GM12874 (cell line): Measurements from ENCODE around the gene HAUS7.

Source experiments
- TF ChIP-seq, protein P1 (sequence below): IDR thresholded peaks from 2 replicates; pipeline ENCODE4 v1.5.1; 2011; ENCODE audit warnings: low read depth, mild to moderate bottlenecking, control low read depth, low read length, moderate library complexity; ENCODE audit not compliant: insufficient read depth

Gene HAUS7

DNA sequence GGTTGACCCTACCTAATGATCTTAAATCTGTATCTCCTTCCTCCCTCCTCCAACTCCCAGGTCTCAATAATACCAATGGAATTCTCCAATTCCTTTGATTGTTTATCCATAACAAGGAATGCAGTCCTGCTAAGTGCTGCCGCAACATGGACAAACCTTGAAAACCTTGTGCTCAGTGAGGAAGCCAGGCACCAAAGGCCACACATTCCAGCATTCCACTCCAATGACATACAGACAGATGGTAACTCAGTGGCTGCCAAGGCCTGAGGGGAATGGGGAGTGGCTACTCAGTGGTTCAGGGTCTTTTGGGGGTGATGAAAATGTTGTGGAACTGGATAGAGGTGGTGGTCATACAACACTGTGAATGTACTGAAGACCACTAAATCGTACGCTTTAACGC, 10.4 kb downstream of the HAUS7 start:
- TF ChIP-seq, protein P1, sequence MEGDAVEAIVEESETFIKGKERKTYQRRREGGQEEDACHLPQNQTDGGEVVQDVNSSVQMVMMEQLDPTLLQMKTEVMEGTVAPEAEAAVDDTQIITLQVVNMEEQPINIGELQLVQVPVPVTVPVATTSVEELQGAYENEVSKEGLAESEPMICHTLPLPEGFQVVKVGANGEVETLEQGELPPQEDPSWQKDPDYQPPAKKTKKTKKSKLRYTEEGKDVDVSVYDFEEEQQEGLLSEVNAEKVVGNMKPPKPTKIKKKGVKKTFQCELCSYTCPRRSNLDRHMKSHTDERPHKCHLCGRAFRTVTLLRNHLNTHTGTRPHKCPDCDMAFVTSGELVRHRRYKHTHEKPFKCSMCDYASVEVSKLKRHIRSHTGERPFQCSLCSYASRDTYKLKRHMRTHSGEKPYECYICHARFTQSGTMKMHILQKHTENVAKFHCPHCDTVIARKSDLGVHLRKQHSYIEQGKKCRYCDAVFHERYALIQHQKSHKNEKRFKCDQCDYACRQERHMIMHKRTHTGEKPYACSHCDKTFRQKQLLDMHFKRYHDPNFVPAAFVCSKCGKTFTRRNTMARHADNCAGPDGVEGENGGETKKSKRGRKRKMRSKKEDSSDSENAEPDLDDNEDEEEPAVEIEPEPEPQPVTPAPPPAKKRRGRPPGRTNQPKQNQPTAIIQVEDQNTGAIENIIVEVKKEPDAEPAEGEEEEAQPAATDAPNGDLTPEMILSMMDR: no peak

DNA sequence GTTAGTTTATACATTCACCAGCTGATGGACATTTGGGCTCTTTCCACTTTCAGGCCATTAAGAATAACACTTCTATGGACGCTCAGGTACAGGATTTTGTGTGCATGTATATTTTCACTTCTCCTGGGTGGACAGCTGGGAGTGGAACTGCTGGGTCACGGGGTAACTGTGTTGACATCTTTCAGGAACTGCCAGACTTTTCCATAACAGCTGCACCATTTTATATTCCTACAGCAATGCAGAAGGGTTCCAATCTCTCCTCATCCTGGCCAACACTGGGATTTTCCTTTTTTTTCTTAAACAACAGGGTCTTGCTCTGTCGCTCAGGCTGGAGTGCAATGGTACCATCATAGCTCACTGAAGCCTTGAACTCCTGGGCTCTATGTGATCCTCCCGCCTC, 11.9 kb downstream of the HAUS7 start:
- TF ChIP-seq, protein P1: no peak

DNA sequence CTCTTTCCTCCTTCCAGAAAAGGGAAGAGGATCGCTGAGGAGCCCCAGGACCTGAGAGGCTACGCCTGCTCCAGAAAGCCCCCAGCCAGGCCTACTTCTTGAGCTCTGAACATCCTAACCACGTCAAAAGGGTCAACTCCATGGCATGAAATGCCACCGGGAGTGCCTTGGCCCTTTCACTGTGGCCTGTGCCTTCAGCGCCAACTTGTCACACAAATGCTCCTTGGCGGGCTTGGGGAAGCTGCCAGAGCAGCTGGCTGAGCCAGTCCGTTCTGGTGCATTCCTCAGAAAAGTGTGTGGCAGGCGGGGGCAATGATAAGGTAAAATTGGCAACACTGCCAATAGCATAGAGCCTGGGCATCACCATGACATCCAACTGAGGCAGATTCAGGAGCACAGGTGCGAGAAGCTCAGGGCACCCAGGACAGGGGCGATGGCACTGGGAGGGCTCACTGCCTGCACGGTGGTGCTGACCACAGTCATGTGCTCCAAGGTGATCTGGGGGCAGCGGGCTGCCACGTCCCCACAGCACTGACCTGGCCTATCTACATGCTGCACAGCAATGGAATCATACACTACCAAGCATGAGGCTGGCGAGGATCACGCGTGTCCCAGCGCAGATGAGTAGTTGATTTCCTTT, 12.4 kb downstream of the HAUS7 start:
- TF ChIP-seq, protein P1: no peak

DNA sequence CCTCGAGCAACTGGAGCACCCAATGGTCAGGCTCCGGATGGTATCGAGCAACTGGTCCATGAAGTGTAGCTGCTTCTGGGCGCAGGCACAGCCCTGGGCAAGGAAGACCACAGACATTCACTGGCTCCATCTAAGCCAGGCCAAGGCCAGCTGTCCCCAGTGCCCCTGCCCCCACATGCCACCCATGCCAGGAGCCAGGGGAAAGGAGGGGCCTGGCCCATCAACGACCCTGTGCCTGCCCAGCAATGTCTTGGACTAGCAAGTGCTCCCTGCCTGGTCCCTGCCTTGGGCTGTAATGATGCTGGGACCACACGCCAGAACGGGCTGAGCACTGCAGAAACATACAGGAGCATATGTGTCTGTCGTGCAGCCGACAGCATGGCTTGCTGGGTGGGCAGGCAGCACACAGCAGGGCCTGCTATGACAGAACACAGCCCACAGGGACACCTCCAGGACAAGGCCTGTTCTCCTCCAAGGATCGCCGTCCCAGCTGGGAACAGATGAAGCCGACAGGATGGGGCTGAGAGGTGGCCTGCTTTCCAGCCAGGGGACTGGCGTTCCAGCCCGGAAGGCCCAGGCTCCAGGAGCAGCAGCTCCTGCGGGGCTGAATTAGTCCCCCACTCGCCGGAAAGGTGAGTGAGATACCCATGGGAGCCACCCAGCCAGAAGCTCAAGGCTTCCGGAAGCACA, 13.1 kb downstream of the HAUS7 start:
- TF ChIP-seq, protein P1: no peak

DNA sequence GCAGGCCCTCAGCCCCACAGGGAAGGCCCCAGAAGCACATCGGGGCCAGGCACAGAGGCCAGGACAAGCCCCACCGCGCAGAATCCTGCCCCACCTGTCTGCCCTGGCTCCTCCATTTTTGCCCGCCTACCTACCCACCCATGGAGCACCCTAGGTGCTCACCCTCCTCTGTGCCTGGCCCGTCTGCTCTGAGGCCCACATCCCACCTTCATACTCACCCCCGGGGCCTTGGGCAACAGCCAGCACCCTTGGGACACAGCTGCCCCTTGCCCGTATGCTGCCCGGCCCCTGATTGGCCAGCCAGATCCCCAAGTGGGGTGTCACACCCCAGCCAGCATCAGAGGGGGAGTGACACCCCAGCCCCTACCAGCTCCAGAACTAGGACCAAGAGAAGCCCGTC, 13.7 kb downstream of the HAUS7 start:
- TF ChIP-seq, protein P1: no peak

DNA sequence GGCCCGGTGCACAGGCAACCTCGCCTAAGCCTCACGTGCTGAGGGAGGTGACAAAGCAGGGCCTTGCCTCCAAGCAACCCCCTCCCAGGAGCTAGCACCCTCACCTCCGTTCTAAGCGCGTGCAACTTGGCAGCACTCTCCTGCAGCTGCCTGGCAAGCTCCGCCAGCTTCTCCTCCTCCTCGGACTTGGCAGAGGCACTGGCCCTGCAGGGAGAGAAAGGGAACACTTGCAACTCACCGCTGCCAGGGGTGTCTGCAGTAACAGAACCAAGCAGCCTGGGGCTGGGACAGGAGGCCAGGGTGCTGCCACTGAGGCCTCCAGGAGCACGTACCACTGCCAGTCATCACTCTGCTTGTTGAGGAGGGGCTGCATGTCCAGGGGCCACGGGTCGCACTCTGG, 14.2 kb downstream of the HAUS7 start:
- TF ChIP-seq, protein P1: no peak

DNA sequence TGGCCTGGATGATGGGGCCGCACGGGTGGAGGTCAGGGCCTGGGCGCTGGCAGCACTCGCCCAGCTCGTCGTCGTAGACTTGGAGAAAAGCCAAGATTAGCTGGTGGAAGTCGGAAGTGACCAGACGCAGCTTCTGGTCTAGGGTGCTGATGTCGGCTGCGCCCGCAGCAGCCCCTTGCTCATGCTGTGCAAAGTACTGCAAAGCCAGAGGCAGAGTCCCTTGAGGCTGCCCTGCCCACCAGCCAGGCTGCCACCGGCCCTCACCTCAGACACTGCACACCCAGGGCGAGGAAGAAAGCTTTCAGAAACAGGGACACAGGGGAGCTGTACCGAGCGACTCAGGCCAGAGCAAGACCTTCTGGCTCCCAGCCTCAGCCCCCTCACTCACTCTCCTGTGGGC, 14.8 kb downstream of the HAUS7 start:
- TF ChIP-seq, protein P1: no peak
